Gastrocnemius medialis (tissue), 4 donors: Measurements from ENCODE around the gene LMAN2L.

Experiments
- CTCF ChIP-seq, 5 experiments: fragments of 450-650 bp in 3 of 5; fragments of 200-600 bp in 2 of 5; sonication (generic) in 2 of 5; IDR thresholded peaks in 4 of 5; conservative IDR thresholded peaks in 1 of 5; 1 replicate in 4 of 5; 2 replicates in 1 of 5; pipeline ENCODE4 v1.5.1; 2016 to 2019; ENCODE audit warnings: antibody characterized with exemption in 5 of 5, mild to moderate bottlenecking in 3 of 5, moderate library complexity in 3 of 5
- POLR2A ChIP-seq, 2 donors: fragments of 450-650 bp; IDR thresholded peaks; one replicate each; pipeline ENCODE4 v1.6.1; 2017; ENCODE audit warnings: antibody characterized with exemption in 2 of 2, mild to moderate bottlenecking in 2 of 2, moderate library complexity in 2 of 2

GRCh38 chr2:96789245-96789617 lies 49.4 kb upstream of the LMAN2L start:
- TF ChIP-seq CTCF (IDR thresholded peaks at IDR 0.05 in 4 of 5, conservative IDR thresholded peaks at IDR 0.05 in 1 of 5) (no peak), POLR2A (IDR thresholded peaks at IDR 0.05) (no peak)
